Naive B cell (primary cell): ENCODE data around the gene MRPL3. TPM values are rescaled to one million over a fixed set of nuclear protein-coding genes. Genes with fewer than 3 reads are reported as not detected.
"Not testable (repeated sequence)": the region's sequence is repeated elsewhere in the genome, so short reads cannot be mapped to it uniquely, and the experiment has no call there.

Experiments used
- ATAC-seq, 2 donors: fragments of 150-1000 bp; cut with Tn5 transposase; 2 replicates each; pipeline ENCODE4 v1.10.0; 2021; ENCODE audit warnings: low read depth in 2 of 2, mild to moderate bottlenecking in 2 of 2, moderate library complexity in 2 of 2
- DNase-seq: peaks from one replicate; pipeline ENCODE4 v3.0.0; 2022
- H3K27ac Mint-ChIP-seq, 6 donors: one replicate each; pipeline ENCODE4 v1.8.0; 2020 to 2022; ENCODE audit warnings: mild to moderate bottlenecking in 6 of 6, mixed read lengths in 6 of 6, moderate library complexity in 5 of 6, inconsistent platforms in 2 of 6
- H3K27me3 Mint-ChIP-seq, 3 donors: one replicate each; pipeline ENCODE4 v1.8.0; 2021 to 2022; ENCODE audit warnings: mixed read lengths in 3 of 3, mild to moderate bottlenecking in 1 of 3
- H3K36me3 Mint-ChIP-seq, 2 donors: one replicate each; pipeline ENCODE4 v1.8.0; 2020 to 2022; ENCODE audit warnings: mixed read lengths in 2 of 2, inconsistent platforms in 1 of 2, mild to moderate bottlenecking in 1 of 2
- H3K4me1 Mint-ChIP-seq, 3 donors: one replicate each; pipeline ENCODE4 v1.8.0; 2020 to 2022; ENCODE audit warnings: mixed read lengths in 3 of 3, inconsistent platforms in 1 of 3, mild to moderate bottlenecking in 1 of 3, moderate library complexity in 1 of 3
- H3K4me3 Mint-ChIP-seq, 8 donors: one replicate each; pipeline ENCODE4 v1.8.0; 2020 to 2022; ENCODE audit warnings: mild to moderate bottlenecking in 8 of 8, mixed read lengths in 8 of 8, moderate library complexity in 8 of 8, inconsistent platforms in 2 of 8
- H3K9me3 Mint-ChIP-seq, 7 donors: one replicate each; pipeline ENCODE4 v1.8.0; 2020 to 2022; ENCODE audit warnings: mixed read lengths in 7 of 7, mild to moderate bottlenecking in 5 of 7, inconsistent platforms in 2 of 7, moderate library complexity in 1 of 7
- polyA plus RNA-seq, 6 donors: library from polyadenylated mRNA; unstranded; fragments of 300-500 nt; fragmentation: Illumina TruSeq; gene quantifications; one replicate each; pipeline ENCODE4 v1.2.3, GENCODE V29; 2021; ENCODE audit warnings: low read depth in 6 of 6

The MRPL3 gene
- polyA plus RNA-seq, 6 donors from 2014 or later: 44.7 to 79.5 (median 73.9) TPM

DNA sequence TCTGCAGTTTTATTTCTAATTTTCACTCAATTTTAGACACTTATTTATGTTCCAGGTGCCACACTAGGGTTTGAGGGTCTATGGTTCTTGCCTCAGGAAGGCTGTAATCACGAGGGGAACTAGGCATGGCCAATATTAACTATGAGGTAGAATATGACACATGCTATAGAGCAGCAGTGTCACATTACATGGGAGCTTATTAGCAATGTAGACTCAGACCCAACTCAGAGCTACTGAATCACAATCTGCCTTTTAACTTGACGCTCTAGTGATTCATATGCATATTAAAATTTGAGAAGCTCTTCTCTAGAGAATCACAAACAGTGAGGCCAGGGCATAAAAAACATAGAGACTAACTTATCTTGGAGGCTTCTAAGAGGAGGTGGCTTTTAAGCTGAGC, 32.8 kb upstream of the MRPL3 start:
- H3K4me1 Mint-ChIP-seq: no peaks in the 10 kb centered on the region
- H3K36me3 Mint-ChIP-seq: no peaks in the 10 kb centered on the region
- H3K4me3 Mint-ChIP-seq: no peak overlapping the region
- peaks cover 3 to 13% (median 9%) of the 10 kb centered on the region in 7 donors for H3K9me3 Mint-ChIP-seq
- H3K27me3 Mint-ChIP-seq: peaks cover 28 to 49% (median 31%) of the 10 kb centered on the region in 3 donors
- DNase-seq (no peak), ATAC-seq (no peak)
- no peak overlapping the region for H3K27ac Mint-ChIP-seq

GRCh38 chr3:131535131-131535530, 32.4 kb upstream of the MRPL3 start:
- Mint-ChIP-seq H3K4me3 (no peak overlapping the region), H3K4me1 (no peaks in the 10 kb centered on the region), H3K36me3 (no peaks in the 10 kb centered on the region), H3K27ac (no peak overlapping the region), H3K27me3 (peaks cover 23 to 44% (median 34%) of the 10 kb centered on the region in 3 donors), H3K9me3 (peaks cover 3 to 13% (median 9%) of the 10 kb centered on the region in 7 donors)
- ATAC-seq (no peak), DNase-seq (no peak)

DNA sequence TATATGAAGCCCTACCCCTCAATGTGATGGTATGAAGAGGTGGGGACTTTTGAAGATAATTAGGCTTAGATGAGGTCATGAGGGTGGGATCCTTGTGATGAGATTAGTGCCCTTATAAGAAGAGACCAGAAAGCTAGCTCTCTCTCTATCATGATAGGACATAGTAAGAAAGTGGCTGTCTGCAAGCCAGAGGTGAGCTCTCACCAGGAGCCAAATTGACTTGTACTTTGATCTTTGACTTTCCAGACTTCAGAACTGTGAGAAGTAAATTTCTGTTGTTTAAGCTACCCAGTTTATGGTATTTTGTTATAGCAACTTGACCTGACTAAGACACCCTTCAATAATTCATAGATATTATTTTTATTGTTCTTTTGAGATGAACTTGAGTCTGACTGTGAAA, 29.9 kb upstream of the MRPL3 start:
- DNase-seq: no peak
- Mint-ChIP-seq H3K27ac (no peak overlapping the region), H3K4me1 (no peaks in the 10 kb centered on the region), H3K9me3 (peaks cover 3 to 11% (median 9%) of the 10 kb centered on the region in 7 donors), H3K27me3 (peaks cover 36 to 42% (median 41%) of the 10 kb centered on the region in 3 donors), H3K4me3 (no peak overlapping the region), H3K36me3 (no peaks in the 10 kb centered on the region)
- no peak for ATAC-seq

DNA sequence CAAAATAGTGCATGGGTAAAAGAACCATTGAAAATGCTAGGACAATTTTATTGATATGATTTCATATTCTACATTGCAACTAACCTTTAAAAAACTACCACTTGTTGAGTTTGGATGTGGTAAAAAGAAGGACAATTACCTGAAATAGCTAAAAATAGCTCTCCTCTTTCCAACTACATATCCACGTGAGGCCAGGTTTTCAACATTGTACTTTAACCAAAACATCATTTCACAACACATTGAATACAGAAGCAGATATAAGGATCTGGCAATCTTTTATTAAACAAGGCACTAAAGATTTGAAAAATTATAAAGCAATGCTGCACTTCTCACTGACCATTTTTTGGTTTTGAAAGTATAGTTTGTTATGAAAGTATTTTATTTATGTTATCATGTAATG, 28.1 kb upstream of the MRPL3 start:
- Mint-ChIP-seq H3K27me3 (peaks cover 36 to 46% (median 43%) of the 10 kb centered on the region in 3 donors), H3K4me3 (no peak overlapping the region), H3K9me3 (peaks cover 3 to 11% (median 8%) of the 10 kb centered on the region in 7 donors), H3K27ac (no peak overlapping the region), H3K4me1 (no peaks in the 10 kb centered on the region), H3K36me3 (no peaks in the 10 kb centered on the region)
- no peak for DNase-seq
- no peak for ATAC-seq

- DNase-seq (no peak), ATAC-seq (no peak)
- H3K36me3 Mint-ChIP-seq: no peaks in the 10 kb centered on the region
- no peaks in the 10 kb centered on the region for H3K4me1 Mint-ChIP-seq
- peaks cover 3 to 11% (median 8%) of the 10 kb centered on the region in 7 donors for H3K9me3 Mint-ChIP-seq
- no peak overlapping the region for H3K4me3 Mint-ChIP-seq
- no peak overlapping the region for H3K27ac Mint-ChIP-seq
- H3K27me3 Mint-ChIP-seq: peaks cover 39 to 46% (median 43%) of the 10 kb centered on the region in 3 donors
Measured at GRCh38 chr3:131530388-131530787, 27.6 kb upstream of the MRPL3 start.

GRCh38 chr3:131526801-131527347, 24.1 kb upstream of the MRPL3 start:
- Mint-ChIP-seq H3K27ac (no peak overlapping the region), H3K4me3 (no peak overlapping the region), H3K27me3 (peaks cover 32 to 44% (median 44%) of the 10 kb centered on the region in 3 donors), H3K36me3 (no peaks in the 10 kb centered on the region), H3K9me3 (peaks cover 0 to under 1% (median 0%) of the 10 kb centered on the region in 7 donors), H3K4me1 (no peaks in the 10 kb centered on the region)
- DNase-seq (no peak), ATAC-seq (no peak)

DNA sequence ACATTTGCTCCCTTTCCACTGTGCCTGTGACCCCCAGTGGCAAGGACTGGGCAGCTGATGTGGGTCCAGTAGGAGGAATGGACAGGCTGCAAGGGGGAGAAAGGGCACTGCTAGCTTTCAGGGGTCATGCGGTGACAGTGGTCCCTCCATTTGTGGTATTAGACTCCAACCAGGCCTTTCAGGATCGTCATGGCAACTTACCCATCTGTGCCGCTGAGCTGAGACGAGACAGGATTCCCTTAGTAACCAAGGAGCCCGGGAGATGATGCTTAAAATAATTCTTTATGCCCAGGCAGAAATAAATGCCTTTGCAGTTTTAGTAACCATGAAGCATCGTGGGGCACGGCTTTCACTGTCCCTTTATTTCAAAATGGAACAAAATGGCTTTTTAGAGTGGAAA, 15.9 kb upstream of the MRPL3 start:
- Mint-ChIP-seq H3K9me3 (peaks cover 0 to 10% (median 4%) of the 10 kb centered on the region in 7 donors), H3K4me3 (no peak overlapping the region), H3K36me3 (peaks cover 5 to 6% of the 10 kb centered on the region in 2 donors), H3K27ac (no peak overlapping the region), H3K4me1 (no peaks in the 10 kb centered on the region), H3K27me3 (peaks cover 4 to 11% (median 5%) of the 10 kb centered on the region in 3 donors)
- ATAC-seq (no peak), DNase-seq (no peak)

DNA sequence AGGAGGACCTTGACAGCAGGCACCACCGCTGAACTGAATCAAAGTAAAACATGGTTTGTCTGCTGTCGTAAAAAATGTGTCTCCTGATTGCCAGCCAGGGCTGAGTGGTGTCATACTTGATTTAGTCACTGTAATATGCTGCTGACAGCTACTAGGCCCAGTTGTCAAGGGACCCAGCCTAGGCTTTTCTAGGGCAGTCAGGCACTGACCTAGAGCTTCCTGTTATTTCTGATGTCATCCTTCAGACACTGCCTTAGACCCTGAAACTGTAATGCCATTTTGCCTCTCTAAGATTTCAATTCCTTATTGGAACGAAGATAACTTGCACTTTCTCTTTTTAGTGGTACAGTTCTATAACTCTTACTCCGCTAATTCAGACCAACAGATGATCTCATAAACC, 2.6 kb upstream of the MRPL3 start:
- no peak overlapping the region for H3K27ac Mint-ChIP-seq

GRCh38 chr3:131503320-131503635, 507 bp upstream of the MRPL3 start:
- no peak for DNase-seq
- Mint-ChIP-seq H3K4me1 (peaks cover 22 to 39% (median 26%) of the 10 kb centered on the region in 3 donors), H3K9me3 (no peaks in the 10 kb centered on the region), H3K27ac (peak overlapping the region; percentile 47 to 99 (median 96)), H3K27me3 (peaks cover 0 to 4% (median 0%) of the 10 kb centered on the region in 3 donors), H3K4me3 (peak overlapping the region; percentile 94 to 100 (median 98)), H3K36me3 (peaks cover 0 to 9% of the 10 kb centered on the region in 2 donors)
- no peak for ATAC-seq

More for the DNA sequence above, 2.6 kb upstream of the MRPL3 start:
- H3K4me1 Mint-ChIP-seq: peaks cover 22 to 39% (median 26%) of the 10 kb centered on the region in 3 donors
- no peaks in the 10 kb centered on the region for H3K36me3 Mint-ChIP-seq
- peak overlapping the region in 1 of 8 donors; percentile 58 for H3K4me3 Mint-ChIP-seq
- no peaks in the 10 kb centered on the region for H3K9me3 Mint-ChIP-seq
- H3K27me3 Mint-ChIP-seq: peaks cover 0 to 4% (median 0%) of the 10 kb centered on the region in 3 donors
- no peak for DNase-seq
- ATAC-seq: no peak

DNA sequence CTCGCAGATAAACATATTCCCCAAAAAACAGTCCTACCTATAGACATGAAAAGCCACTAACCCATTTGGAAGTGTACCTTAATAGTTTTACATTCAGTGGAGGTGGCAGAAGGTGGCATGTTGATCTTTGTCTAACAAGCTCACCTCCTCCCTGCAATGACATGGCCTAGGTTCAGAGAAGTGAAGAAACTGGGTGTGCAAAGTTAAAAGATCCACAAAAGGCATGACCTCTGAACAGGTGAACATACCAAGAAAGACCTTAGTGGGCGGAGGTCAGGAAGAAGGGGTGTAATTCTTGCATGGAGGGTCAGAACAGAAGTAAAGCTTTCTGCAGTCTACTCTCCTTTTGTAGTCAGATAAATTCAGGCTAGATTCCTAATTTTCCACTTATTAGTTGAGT, 822 bp downstream of the MRPL3 start:
- Mint-ChIP-seq H3K27ac (peak overlapping the region; percentile 94 to 99 (median 96)), H3K9me3 (no peaks in the 10 kb centered on the region), H3K4me3 (peak overlapping the region; percentile 94 to 100 (median 98)), H3K4me1 (peaks cover 24 to 39% (median 26%) of the 10 kb centered on the region in 3 donors), H3K36me3 (peaks cover 3 to 12% of the 10 kb centered on the region in 2 donors), H3K27me3 (no peaks in the 10 kb centered on the region)
- ATAC-seq (no peak), DNase-seq (no peak)

- H3K4me3 Mint-ChIP-seq: no peak overlapping the region
- ATAC-seq (no peak), DNase-seq (no peak)
- no peaks in the 10 kb centered on the region for H3K27me3 Mint-ChIP-seq
- H3K36me3 Mint-ChIP-seq: peaks cover 24 to 36% of the 10 kb centered on the region in 2 donors
- H3K9me3 Mint-ChIP-seq: no peaks in the 10 kb centered on the region
- H3K27ac Mint-ChIP-seq: no peak overlapping the region
- H3K4me1 Mint-ChIP-seq: peaks cover 1 to 9% (median 9%) of the 10 kb centered on the region in 3 donors
Measured at GRCh38 chr3:131494706-131495105, 8.1 kb downstream of the MRPL3 start.

- peaks cover 0 to 2% (median 0%) of the 10 kb centered on the region in 7 donors for H3K9me3 Mint-ChIP-seq
- H3K27me3 Mint-ChIP-seq: no peaks in the 10 kb centered on the region
- peaks cover 1 to 9% (median 9%) of the 10 kb centered on the region in 3 donors for H3K4me1 Mint-ChIP-seq
- ATAC-seq (no peak), DNase-seq (no peak)
- H3K4me3 Mint-ChIP-seq: no peak overlapping the region
- H3K27ac Mint-ChIP-seq: no peak overlapping the region
- peaks cover 19 to 26% of the 10 kb centered on the region in 2 donors for H3K36me3 Mint-ChIP-seq
Measured at GRCh38 chr3:131491775-131492174, 11.0 kb downstream of the MRPL3 start.

- Mint-ChIP-seq H3K4me1 (peaks cover 0 to 8% (median 5%) of the 10 kb centered on the region in 3 donors), H3K27me3 (no peaks in the 10 kb centered on the region), H3K36me3 (peaks cover 13 to 25% of the 10 kb centered on the region in 2 donors), H3K27ac (no peak overlapping the region), H3K9me3 (peaks cover 0 to 2% (median 0%) of the 10 kb centered on the region in 7 donors), H3K4me3 (no peak overlapping the region)
- ATAC-seq: no peak
- no peak for DNase-seq
Measured at GRCh38 chr3:131491084-131491483, 11.7 kb downstream of the MRPL3 start.

DNA sequence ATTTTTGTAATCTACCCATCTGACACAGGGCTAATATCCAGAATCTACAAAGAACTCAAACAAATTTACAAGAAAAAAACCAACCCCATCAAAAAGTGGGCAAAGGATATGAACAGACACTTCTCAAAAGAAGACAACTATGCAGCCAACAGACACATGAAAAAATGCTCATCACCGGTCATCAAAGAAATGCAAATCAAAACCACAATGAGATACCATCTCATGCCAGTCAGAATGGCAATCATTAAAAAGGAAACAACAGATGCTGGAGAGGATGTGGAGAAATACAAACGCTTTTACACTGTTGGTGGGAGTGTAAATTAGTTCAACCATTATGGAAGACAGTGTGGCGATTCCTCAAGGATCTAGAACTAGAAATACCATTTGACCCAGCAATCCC, 16.2 kb downstream of the MRPL3 start:
- not testable (repeated sequence) for ATAC-seq, H3K36me3 Mint-ChIP-seq, H3K27me3 Mint-ChIP-seq, H3K4me1 Mint-ChIP-seq, DNase-seq, H3K9me3 Mint-ChIP-seq
- Mint-ChIP-seq H3K4me3 (peak overlapping the region in 1 of 8 donors; percentile 9), H3K27ac (peak overlapping the region in 1 of 6 donors; percentile 18)
